T-helper 2 cell treated with Interferon-gamma antibody and Interleukin-4, amounts not matched to agents 5 μg/mL and 100 μg/mL, for 36 hours (primary cell): Measurements from ENCODE around the gene COQ8A.
"Not testable (repeated sequence)": the region's sequence is repeated elsewhere in the genome, so short reads cannot be mapped to it uniquely, and the experiment has no call there.

ENCODE experiments used
- DNase-seq: peaks from one replicate; pipeline ENCODE4 v3.0.0; 2021; ENCODE audit warnings: low spot score
- H3K27ac Mint-ChIP-seq: one replicate; pipeline ENCODE4 v1.8.0; 2021; ENCODE audit warnings: mild to moderate bottlenecking, mixed read lengths
- H3K27me3 Mint-ChIP-seq: one replicate; pipeline ENCODE4 v1.8.0; 2021; ENCODE audit warnings: low read depth, mixed read lengths
- H3K36me3 Mint-ChIP-seq: one replicate; pipeline ENCODE4 v1.8.0; 2021; ENCODE audit warnings: low read depth, mixed read lengths
- H3K4me1 Mint-ChIP-seq: one replicate; pipeline ENCODE4 v1.8.0; 2021; ENCODE audit warnings: low read depth, mixed read lengths
- H3K4me3 Mint-ChIP-seq: one replicate; pipeline ENCODE4 v1.8.0; 2022; ENCODE audit warnings: mild to moderate bottlenecking, moderate library complexity, mixed read lengths
- H3K9me3 Mint-ChIP-seq: one replicate; pipeline ENCODE4 v1.8.0; 2021; ENCODE audit warnings: mixed read lengths

Gene COQ8A

DNA sequence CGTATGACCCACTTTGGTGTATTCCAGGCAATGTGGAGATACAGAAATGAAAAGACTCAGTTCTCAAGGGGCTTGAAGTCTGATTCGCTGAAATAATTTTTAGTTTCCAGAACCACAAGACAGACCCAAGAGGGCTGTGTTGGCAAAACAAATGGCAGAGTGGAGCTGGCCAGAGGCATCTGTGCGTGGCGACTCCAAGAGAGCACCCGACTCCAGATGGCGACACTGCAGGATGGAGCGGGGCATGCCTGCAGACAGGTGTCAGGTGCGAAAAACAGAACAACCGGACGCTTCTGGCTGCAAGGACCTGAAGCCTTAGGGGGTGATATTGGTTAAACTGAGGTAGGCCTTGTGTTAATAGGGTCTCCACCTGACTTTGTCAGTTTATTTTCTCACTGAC lies 31.7 kb upstream of the COQ8A start:
- no peak overlapping the region for H3K4me3 Mint-ChIP-seq
- DNase-seq = no peak
- no peaks in the 10 kb centered on the region for H3K27me3 Mint-ChIP-seq
- no peak overlapping the region for H3K27ac Mint-ChIP-seq
- no peaks in the 10 kb centered on the region for H3K4me1 Mint-ChIP-seq
- H3K36me3 Mint-ChIP-seq = peaks cover 4% of the 10 kb centered on the region
- H3K9me3 Mint-ChIP-seq = no peaks in the 10 kb centered on the region

DNA sequence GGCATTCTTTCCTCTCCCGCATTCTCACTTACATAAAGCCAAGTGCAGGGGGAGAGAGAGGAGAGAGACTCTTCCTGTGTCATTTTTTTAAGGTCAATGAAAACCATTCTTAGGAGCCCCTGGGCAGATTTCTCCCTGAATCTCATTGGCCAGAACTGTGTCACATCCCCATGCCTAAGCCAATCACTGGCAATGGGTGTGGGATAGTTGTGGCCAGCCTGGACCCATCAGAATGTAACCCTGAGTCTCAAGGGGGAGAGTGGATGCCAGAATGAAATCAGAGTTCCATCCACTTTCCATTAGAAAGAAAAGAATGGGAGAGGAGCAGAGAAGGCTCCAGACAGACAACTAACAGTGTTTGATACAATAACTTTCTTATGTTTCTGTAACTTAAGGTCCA lies 31.2 kb upstream of the COQ8A start:
- H3K4me3 Mint-ChIP-seq = no peak overlapping the region
- H3K27me3 Mint-ChIP-seq = no peaks in the 10 kb centered on the region
- no peaks in the 10 kb centered on the region for H3K4me1 Mint-ChIP-seq
- H3K27ac Mint-ChIP-seq = no peak overlapping the region
- no peak for DNase-seq
- H3K36me3 Mint-ChIP-seq = peaks cover 4% of the 10 kb centered on the region
- no peaks in the 10 kb centered on the region for H3K9me3 Mint-ChIP-seq

DNA sequence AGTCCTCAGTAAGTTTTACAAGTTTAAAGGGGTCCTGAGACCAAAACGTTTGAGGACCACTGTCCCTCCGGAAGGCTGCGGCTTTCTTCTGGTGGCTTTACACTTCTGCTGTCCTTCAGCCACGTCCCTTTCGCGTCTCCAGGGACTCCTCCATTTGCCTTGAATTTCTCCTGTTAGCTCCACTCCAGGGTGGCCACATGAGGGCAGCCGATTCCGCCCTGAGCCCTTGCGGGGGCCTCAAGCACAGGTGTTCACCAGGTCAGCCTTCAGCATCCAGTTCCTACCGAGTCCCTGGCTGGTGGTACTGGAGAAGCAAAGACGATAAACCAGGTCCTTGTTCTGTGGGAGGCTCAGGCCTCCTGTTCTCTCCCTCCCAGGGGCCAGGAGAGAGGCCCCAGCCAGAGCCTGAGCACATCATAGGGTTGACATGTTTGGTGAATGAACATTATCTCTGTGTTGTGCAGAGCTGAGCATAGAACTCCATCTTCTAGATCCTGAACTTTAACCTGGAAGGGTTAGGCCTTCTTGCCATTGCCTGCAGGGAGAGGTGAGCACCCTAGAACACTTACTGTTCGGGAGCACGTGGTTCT lies 27.4 kb upstream of the COQ8A start:
- H3K36me3 Mint-ChIP-seq = peaks cover 4% of the 10 kb centered on the region
- H3K9me3 Mint-ChIP-seq = no peaks in the 10 kb centered on the region
- H3K4me1 Mint-ChIP-seq = peaks cover 17% of the 10 kb centered on the region
- no peak for DNase-seq
- no peak overlapping the region for H3K27ac Mint-ChIP-seq
- no peaks in the 10 kb centered on the region for H3K27me3 Mint-ChIP-seq
- no peak overlapping the region for H3K4me3 Mint-ChIP-seq

DNA sequence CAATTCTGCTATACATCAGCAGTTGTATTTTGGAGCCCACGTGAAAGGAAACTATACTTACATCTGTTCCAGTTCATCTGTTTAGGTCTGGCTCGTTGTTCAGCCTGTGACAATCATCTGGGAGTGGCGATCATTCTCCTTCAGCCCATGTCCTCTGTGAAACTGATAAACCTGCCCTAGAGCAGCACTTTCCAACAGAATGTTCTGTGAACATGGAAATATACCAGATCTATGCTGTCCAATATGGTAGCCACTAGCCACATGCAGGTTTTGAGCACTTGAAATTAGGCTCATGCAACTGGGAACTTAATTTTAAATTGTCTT lies 24.5 kb upstream of the COQ8A start:
- DNase-seq = no peak
- Mint-ChIP-seq H3K9me3 (no peaks in the 10 kb centered on the region), H3K27ac (peak overlapping the region; percentile 29), H3K27me3 (no peaks in the 10 kb centered on the region), H3K36me3 (no peaks in the 10 kb centered on the region), H3K4me1 (peaks cover 17% of the 10 kb centered on the region), H3K4me3 (no peak overlapping the region)

DNA sequence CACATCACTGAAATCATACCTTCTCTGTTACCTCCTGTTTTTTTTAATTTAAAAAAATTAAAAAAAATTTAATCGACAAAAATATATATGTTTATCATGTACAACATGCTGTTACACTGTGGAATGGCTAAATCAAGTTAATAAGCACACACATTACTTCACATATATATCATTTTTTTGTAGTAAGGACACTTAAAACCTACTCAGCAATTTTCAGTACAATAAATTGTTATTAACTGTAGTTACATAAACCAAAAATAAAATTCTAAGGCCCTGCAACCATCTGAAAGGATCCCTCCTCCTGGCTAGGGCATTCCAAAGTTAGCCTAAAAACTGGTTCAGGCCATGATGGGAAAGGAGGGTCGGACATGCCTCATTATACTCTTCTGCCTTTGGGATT lies 23.6 kb upstream of the COQ8A start:
- Mint-ChIP-seq H3K9me3 (no peaks in the 10 kb centered on the region), H3K27me3 (no peaks in the 10 kb centered on the region), H3K4me3 (no peak overlapping the region), H3K36me3 (no peaks in the 10 kb centered on the region), H3K27ac (no peak overlapping the region), H3K4me1 (peaks cover 17% of the 10 kb centered on the region)
- DNase-seq = no peak

DNA sequence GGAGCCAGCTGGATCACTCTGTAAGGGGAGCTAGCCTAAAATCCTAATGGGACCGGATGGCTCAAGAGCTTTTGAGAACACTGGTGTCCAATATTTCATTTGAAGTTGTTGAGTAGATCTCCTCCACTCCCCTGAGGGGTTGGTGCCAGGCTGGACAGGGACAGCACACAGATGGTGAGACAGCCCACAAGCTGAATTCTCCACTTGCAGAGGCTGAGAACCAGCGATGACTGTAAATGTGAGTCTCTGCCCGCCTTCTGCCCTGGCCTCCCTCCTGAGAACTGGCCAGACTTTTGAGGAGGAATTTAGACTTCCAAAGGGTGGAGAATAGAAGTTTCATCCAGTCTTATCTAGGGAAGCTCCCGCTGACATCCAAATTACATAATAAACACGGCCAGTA lies 20.5 kb upstream of the COQ8A start:
- no peak overlapping the region for H3K27ac Mint-ChIP-seq
- no peaks in the 10 kb centered on the region for H3K36me3 Mint-ChIP-seq
- DNase-seq = no peak
- H3K27me3 Mint-ChIP-seq = no peaks in the 10 kb centered on the region
- H3K4me3 Mint-ChIP-seq = no peak overlapping the region
- H3K4me1 Mint-ChIP-seq = peaks cover 14% of the 10 kb centered on the region
- H3K9me3 Mint-ChIP-seq = no peaks in the 10 kb centered on the region

DNA sequence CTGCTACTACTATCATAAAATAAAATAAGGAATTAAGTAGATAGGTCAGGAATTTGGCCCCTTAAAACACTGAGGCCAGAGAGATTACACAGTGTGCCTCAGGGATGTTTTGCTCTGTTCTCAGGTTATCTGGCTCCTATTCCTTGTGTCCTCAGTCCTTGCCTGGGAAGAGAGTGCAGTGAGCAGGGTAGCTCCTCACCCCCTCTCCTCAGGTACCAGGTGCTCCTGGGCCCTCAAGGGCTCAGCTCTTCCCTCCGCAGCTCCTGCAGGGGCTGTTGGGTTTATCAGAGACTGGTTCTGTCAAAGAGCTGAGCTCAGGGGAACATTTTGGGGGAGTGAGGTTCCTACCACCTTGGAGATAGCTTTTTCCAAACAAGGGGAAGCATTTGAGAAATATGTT lies 20.1 kb upstream of the COQ8A start:
- Mint-ChIP-seq H3K4me1 (peaks cover 11% of the 10 kb centered on the region), H3K27me3 (no peaks in the 10 kb centered on the region), H3K9me3 (no peaks in the 10 kb centered on the region), H3K27ac (no peak overlapping the region), H3K36me3 (no peaks in the 10 kb centered on the region), H3K4me3 (no peak overlapping the region)
- no peak for DNase-seq

DNA sequence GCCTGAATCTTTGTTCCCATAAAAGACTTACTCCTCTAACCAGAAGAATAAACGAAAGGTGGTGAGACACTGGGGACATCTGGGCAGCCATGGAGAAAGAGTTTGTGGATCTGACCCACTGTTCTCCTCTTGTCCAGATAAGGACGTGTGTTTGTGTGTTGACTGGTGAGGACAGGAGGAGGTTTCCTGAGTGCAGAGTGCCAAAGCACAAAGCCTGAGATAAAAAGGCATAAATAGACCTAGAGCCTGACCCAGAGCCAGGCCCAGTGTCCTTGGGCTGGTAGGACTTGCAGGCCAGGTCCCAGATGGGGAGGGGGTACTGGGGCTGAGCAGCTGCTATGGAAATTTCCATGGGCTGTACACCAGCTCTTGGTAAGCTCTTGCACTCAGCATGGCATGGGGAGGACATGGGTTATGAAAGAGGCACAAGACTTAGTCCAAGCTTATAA lies 19.6 kb upstream of the COQ8A start:
- no peak overlapping the region for H3K27ac Mint-ChIP-seq
- H3K36me3 Mint-ChIP-seq = no peaks in the 10 kb centered on the region
- no peak for DNase-seq
- no peak overlapping the region for H3K4me3 Mint-ChIP-seq
- no peaks in the 10 kb centered on the region for H3K9me3 Mint-ChIP-seq
- peaks cover 7% of the 10 kb centered on the region for H3K4me1 Mint-ChIP-seq
- no peaks in the 10 kb centered on the region for H3K27me3 Mint-ChIP-seq

DNA sequence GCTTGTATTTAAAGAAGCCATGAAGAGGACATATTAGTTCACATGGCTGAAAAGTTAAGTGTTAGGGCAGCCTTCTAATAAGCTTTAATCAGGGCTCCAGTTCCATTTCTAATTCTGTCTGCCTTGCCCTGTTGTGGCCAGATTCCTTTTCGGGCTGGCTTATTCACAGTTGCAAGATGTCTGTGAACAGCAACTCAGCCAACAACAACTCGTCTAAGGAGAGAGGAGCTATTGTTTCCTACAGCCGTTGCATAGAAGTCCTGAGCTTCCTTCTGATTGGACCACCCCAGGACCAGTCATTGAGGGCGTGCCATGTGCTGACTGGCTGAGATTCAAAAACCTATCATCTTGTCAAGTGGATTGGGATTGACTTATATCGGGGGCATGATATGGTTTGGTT lies 18.6 kb upstream of the COQ8A start:
- DNase-seq = no peak
- no peak overlapping the region for H3K27ac Mint-ChIP-seq
- H3K4me3 Mint-ChIP-seq = no peak overlapping the region
- no peaks in the 10 kb centered on the region for H3K36me3 Mint-ChIP-seq
- H3K27me3 Mint-ChIP-seq = no peaks in the 10 kb centered on the region
- H3K4me1 Mint-ChIP-seq = peaks cover 4% of the 10 kb centered on the region
- H3K9me3 Mint-ChIP-seq = no peaks in the 10 kb centered on the region

DNA sequence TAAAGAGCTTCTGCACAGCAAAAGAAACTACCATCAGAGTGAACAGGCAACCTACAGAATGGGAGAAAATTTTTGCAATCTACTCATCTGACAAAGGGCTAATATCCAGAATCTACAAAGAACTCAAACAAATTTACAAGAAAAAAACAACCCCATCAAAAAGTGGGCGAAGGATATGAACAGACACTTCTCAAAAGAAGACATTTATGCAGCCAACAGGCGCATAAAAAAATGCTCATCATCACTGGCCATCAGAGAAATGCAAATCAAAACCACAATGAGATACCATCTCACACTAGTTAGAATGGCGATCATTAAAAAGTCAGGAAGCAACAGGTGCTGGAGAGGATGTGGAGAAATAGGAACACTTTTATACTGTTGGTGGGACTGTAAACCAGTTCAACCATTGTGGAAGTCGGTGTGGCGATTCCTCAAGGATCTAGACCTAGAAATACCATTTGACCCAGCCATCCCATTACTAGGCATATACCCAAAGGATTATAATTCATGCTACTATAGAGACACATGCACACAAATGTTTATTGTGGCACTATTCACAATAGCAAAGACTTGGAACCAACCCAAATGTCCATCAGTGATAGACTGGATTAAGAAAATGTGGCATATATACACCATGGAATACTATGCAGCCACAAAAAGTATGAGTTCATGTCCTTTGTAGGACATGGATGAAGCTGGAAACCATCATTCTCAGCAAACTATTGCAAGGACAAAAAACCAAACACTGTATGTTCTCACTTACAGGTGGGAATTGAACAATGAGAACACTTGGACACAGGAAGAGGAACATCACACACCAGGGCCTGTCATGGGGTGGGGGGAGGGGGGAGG lies 10.6 kb upstream of the COQ8A start:
- not testable (repeated sequence) for H3K36me3 Mint-ChIP-seq, H3K27me3 Mint-ChIP-seq, H3K4me1 Mint-ChIP-seq

DNA sequence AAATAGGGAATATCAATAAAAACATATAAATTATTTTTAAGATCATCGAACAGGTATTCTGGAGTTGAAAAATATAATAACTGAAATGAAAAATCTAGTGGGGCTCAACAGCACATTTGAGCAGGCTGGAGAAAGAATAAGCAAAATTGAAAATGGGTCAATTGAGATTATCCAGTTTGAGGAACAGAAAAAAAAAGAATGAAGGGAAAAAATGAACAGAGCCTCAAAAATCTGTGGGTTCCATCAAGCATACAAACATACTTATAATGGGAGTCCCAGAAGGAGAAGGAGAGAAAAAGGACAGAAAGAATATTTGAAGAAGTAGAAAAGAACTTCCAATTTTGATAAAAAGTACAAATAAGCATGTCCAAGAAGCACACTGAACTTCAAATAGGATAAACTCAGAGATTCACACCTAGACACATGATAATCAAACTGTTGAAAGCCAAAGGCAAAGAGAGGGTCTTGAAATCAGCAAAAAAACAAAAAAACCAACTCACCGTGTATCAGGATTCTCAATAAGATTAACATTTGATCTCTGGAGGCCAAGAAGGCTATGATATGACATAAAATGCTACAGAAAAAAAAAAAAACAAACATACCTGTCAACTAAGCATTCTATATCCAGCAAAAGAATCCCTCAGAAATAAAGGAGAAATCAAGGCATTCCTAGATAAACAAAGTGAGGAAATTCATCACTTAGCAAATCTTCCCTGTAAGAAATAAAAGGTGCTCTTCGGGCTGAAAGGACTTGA lies 5.4 kb upstream of the COQ8A start:
- no peaks in the 10 kb centered on the region for H3K27me3 Mint-ChIP-seq
- no peak overlapping the region for H3K27ac Mint-ChIP-seq
- no peak for DNase-seq
- no peak overlapping the region for H3K4me3 Mint-ChIP-seq
- peaks cover 14% of the 10 kb centered on the region for H3K36me3 Mint-ChIP-seq
- peaks cover 16% of the 10 kb centered on the region for H3K4me1 Mint-ChIP-seq
- peaks cover 37% of the 10 kb centered on the region for H3K9me3 Mint-ChIP-seq

More for the DNA sequence above, 10.6 kb upstream of the COQ8A start:
- not testable (repeated sequence) for DNase-seq, H3K4me3 Mint-ChIP-seq, H3K27ac Mint-ChIP-seq
- H3K9me3 Mint-ChIP-seq = peaks cover 19% of the 10 kb centered on the region

DNA sequence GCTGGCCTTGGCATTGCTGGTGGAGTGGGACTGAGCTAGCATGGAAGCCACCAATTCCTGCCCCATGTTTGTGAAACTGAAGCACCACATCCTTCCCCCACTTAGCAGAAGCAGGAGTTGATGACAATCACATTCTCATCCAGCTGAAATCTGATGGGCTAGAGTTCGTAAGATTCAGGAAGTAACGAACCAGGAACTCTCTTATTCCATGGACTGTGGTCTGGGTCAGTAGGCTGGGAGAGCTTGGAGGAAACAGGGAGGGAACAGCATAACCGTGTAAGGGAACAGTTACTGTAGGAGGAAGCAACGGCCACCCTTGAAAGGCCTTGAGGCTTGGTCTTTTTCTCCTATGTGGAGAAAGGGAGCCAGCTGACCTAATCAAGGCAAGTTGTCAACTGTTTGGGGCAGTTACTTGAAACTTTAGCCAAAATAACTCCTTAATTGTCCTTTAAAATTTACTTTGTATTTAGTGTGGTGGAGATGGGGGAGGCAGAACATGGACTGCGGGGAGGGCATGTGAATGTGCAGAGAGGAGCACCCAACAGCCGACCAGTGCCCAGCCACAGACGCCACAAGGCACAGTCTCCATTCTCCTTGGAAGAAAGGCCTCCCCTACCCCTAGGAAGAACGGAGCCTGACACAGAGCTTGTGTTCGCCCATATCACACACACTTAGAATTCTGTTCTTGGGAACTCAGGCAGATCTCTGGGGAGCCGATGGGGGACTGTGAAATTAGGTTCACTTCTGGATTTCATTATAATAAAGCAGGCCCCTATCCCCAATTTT lies 2.0 kb upstream of the COQ8A start:
- no peaks in the 10 kb centered on the region for H3K27me3 Mint-ChIP-seq
- peak overlapping the region; percentile 88 for H3K4me3 Mint-ChIP-seq
- no peak for DNase-seq
- peak overlapping the region; percentile 97 for H3K27ac Mint-ChIP-seq
- peaks cover 31% of the 10 kb centered on the region for H3K9me3 Mint-ChIP-seq
- H3K36me3 Mint-ChIP-seq = peaks cover 14% of the 10 kb centered on the region
- H3K4me1 Mint-ChIP-seq = peaks cover 25% of the 10 kb centered on the region

DNA sequence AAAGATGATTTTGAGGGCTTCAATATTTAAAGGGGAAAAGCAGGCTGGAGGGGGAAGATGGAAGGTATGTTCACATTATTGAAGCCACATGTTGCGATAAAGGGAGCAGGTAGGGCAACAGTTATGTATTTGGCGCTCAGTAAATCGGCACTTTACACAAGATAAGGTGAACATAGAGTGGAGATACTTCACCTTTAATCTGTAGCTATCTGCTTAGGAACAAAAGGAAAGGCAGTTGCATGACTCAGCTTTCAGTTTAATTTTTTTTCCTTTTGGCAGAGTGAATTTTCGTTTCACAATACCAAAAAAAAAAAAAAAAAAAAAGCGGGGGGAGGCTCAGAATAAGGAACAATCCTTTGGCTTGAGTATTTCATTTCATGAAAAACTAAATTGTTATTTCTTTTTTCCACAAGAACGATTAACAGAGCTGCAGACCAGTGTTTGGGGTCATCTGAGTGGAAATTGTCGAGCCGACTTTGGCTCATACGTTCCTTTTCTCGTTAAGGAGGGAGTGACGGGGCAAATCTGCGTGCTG lies 1.1 kb upstream of the COQ8A start:
- Mint-ChIP-seq H3K36me3 (peaks cover 14% of the 10 kb centered on the region), H3K9me3 (peaks cover 27% of the 10 kb centered on the region), H3K27ac (peak overlapping the region; percentile 97), H3K4me1 (peaks cover 27% of the 10 kb centered on the region), H3K27me3 (no peaks in the 10 kb centered on the region), H3K4me3 (peak overlapping the region; percentile 88)
- no peak for DNase-seq
